Stomach smooth muscle (tissue), 2 donors: ENCODE measurements around the gene AEBP2.
"Not testable (repeated sequence)": the region's sequence is repeated elsewhere in the genome, so short reads cannot be mapped to it uniquely, and the experiment has no call there.

Experiments
- H3K27ac ChIP-seq: one replicate; pipeline ENCODE4 v1.7.0; 2013; ENCODE audit warnings: mild to moderate bottlenecking, low read length, inconsistent platforms
- H3K27me3 ChIP-seq, 2 donors: one replicate each; pipeline ENCODE4 v1.7.0; 2013; ENCODE audit warnings: low read length in 2 of 2; ENCODE audit not compliant: insufficient read depth in 2 of 2, control insufficient read depth in 1 of 2
- H3K36me3 ChIP-seq, 2 donors: one replicate each; pipeline ENCODE4 v1.7.0; 2013; ENCODE audit warnings: low read length in 2 of 2; ENCODE audit not compliant: control insufficient read depth in 2 of 2, insufficient read depth in 2 of 2
- H3K4me1 ChIP-seq: one replicate; pipeline ENCODE4 v1.7.0; 2013; ENCODE audit warnings: low read length; ENCODE audit not compliant: control insufficient read depth, insufficient read depth
- H3K4me3 ChIP-seq, 2 donors: one replicate each; pipeline ENCODE4 v1.7.0; 2013; ENCODE audit warnings: low read length in 2 of 2
- H3K9ac ChIP-seq, 2 donors: one replicate each; pipeline ENCODE4 v1.7.0; 2013; ENCODE audit warnings: low read length in 2 of 2, mild to moderate bottlenecking in 1 of 2
- H3K9me3 ChIP-seq, 2 donors: one replicate each; pipeline ENCODE4 v1.7.0; 2013; ENCODE audit warnings: low read length in 2 of 2; ENCODE audit not compliant: control insufficient read depth in 2 of 2
- donor health status: healthy.
- donor health status: Pancreatic carcinoma.

AEBP2 gene

GRCh38 chr12:19423166-19423930 lies 15.9 kb upstream of the AEBP2 start:
- Histone ChIP-seq H3K9ac (no peak overlapping the region), H3K27me3 (no peaks in the 10 kb centered on the region), H3K4me1 (no peaks in the 10 kb centered on the region)

GRCh38 chr12:19428246-19428645 lies 11.0 kb upstream of the AEBP2 start:
- Histone ChIP-seq H3K36me3 (no peaks in the 10 kb centered on the region), H3K27ac (no peak overlapping the region), H3K9ac (no peak overlapping the region), H3K27me3 (no peaks in the 10 kb centered on the region), H3K9me3 (peaks cover 0 to 6% of the 10 kb centered on the region in 2 donors), H3K4me3 (no peak overlapping the region), H3K4me1 (no peaks in the 10 kb centered on the region)

More at GRCh38 chr12:19423166-19423930, 15.9 kb upstream of the AEBP2 start:
- no peaks in the 10 kb centered on the region for H3K36me3 ChIP-seq
- H3K27ac ChIP-seq = no peak overlapping the region
- peaks cover 0 to 6% of the 10 kb centered on the region in 2 donors for H3K9me3 ChIP-seq
- no peak overlapping the region for H3K4me3 ChIP-seq

DNA sequence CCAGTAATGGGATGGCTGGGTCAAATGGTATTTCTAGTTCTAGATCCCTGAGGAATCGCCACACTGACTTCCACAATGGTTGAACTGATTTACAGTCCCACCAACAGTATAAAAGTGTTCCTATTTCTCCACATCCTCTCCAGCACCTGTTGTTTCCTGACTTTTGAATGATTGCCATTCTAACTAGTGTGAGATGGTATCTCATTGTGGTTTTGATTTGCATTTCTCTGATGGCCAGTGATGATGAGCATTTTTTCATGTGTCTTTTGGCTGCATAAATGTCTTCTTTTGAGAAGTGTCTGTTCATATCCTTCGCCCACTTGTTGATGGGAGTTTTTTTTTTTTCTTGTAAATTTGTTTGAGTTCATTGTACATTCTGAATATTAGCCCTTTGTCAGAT lies 9.8 kb upstream of the AEBP2 start:
- H3K9me3 ChIP-seq, H3K4me3 ChIP-seq, H3K4me1 ChIP-seq, H3K27me3 ChIP-seq, H3K36me3 ChIP-seq, H3K9ac ChIP-seq, H3K27ac ChIP-seq: not testable (repeated sequence)

- no peaks in the 10 kb centered on the region for H3K36me3 ChIP-seq
Observed at GRCh38 chr12:19430988-19431387, 8.3 kb upstream of the AEBP2 start.

GRCh38 chr12:19431407-19432308 lies 7.6 kb upstream of the AEBP2 start:
- Histone ChIP-seq H3K27ac (no peak overlapping the region), H3K9me3 (no peaks in the 10 kb centered on the region), H3K9ac (no peak overlapping the region), H3K27me3 (no peaks in the 10 kb centered on the region), H3K4me3 (no peak overlapping the region), H3K4me1 (no peaks in the 10 kb centered on the region), H3K36me3 (no peaks in the 10 kb centered on the region)

More at GRCh38 chr12:19430988-19431387, 8.3 kb upstream of the AEBP2 start:
- Histone ChIP-seq H3K9ac (no peak overlapping the region), H3K27ac (no peak overlapping the region), H3K4me3 (no peak overlapping the region), H3K4me1 (no peaks in the 10 kb centered on the region), H3K27me3 (no peaks in the 10 kb centered on the region), H3K9me3 (peaks cover 0 to 6% of the 10 kb centered on the region in 2 donors)

DNA sequence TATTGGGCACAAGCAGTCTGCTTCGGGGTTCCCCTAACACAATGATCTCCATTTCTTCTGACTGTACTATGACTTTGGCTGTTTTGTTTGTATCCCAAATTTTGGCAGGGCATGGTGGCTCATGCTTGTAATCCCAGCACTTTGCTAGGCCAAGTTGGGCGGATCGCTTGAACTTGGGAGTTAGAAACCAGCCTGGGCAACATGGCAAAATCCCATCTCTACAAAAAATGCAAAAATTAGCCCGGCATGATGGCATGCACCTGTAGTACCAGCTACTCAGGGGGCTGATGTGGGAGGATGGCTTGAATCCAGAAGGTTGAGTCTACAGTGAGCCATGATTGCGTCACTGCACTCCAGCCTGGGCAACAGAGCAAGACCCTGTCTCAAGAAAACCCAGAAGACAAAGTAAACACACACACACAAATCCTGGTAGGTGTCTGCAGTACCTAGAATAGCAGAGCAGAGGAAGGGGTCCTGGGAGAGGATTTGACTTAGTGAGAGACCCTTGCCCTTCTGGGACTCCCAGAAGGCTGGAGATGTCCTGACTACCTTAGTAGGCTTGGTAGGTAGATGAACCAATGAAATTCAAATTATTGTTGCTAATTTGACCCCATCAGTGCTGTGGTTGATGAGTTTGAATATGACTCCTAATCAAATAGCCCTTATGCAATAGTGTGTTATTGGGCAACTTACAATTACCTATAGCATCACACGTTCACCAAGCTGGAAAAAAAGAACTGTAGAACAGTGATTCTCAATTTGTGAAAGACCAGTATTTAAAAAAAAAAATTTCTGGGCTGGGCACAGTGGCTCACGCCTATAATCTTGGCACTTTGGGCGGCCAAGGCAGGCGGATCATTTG lies 6.8 kb upstream of the AEBP2 start:
- Histone ChIP-seq H3K4me3 (no peak overlapping the region), H3K9me3 (no peaks in the 10 kb centered on the region), H3K27ac (no peak overlapping the region), H3K36me3 (no peaks in the 10 kb centered on the region), H3K9ac (no peak overlapping the region), H3K4me1 (no peaks in the 10 kb centered on the region), H3K27me3 (no peaks in the 10 kb centered on the region)

DNA sequence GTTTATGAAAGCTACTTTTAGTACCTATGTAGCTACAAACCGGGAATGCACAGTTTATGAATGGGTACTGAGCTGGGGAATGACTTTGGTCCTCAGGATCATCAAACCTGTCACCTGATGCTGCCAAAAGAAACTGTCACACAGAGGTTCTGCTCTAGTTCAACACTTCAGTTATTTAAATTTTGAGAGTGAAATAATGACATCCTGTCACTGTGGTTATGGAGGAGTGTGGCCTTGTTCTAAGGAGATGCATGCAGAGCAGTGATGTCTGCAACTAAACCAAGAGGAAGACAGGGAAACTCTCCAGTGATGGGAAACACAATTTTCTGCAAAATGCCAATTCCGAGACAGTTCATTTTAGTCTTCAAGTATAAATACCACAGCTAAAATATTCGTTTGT lies 4.8 kb upstream of the AEBP2 start:
- H3K4me3 ChIP-seq = no peak overlapping the region
- no peaks in the 10 kb centered on the region for H3K36me3 ChIP-seq
- H3K9ac ChIP-seq = no peak overlapping the region

DNA sequence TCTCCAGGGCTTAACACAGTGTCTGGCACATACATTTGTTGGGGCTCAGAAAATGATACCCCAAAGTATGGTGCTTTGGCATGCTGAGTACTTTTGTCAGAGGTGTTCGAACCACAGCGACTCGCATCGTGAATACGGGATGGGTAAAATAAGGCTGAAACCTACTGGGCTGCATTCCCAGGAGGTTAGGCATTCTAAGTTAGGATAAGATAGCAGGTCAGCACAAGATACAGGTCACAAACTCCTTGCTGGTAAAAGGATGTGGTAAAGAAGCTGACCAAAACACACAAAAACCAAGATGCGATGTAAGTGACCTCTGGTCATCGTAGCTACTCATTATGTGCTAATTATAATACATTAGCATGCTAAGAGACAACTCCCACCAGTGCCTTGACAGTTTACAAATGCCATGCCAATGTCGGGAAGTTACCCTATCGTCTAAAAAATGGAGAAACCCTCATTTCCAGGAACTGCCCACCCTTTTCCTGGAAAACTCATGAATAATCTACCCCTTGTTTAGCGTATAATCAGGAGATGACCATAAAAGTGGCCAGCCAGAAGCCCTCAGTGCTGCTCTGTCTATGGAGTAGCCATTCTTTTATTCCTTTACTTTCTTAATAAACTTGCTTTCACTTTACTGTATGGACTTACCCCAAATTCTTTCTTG lies 3.3 kb upstream of the AEBP2 start:
- H3K27ac ChIP-seq = no peak overlapping the region
- H3K4me1 ChIP-seq = no peaks in the 10 kb centered on the region
- no peaks in the 10 kb centered on the region for H3K27me3 ChIP-seq

More for the DNA sequence above, 4.8 kb upstream of the AEBP2 start:
- no peaks in the 10 kb centered on the region for H3K9me3 ChIP-seq
- no peaks in the 10 kb centered on the region for H3K4me1 ChIP-seq
- H3K27me3 ChIP-seq = no peaks in the 10 kb centered on the region
- no peak overlapping the region for H3K27ac ChIP-seq

DNA sequence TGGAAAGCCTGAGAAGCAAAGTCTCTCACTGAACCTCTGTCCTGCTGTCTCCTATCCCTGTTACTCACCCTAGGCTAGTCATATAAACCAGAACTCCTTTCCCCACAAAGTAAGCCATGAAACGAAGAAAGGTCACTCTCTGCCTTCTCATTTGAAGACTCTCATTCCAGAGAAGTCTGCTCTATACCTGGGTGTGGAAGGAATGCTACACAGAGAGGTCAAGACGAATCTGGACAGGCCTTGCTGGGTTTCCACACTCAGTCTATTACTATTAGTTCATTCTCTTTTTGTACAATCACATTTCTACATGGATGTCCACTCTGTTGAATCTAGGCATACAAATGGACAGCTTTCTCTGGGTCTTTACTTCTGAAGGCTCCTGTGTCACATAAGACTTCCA lies 2.4 kb upstream of the AEBP2 start:
- H3K9me3 ChIP-seq = no peaks in the 10 kb centered on the region
- no peak overlapping the region for H3K27ac ChIP-seq
- no peaks in the 10 kb centered on the region for H3K27me3 ChIP-seq
- H3K4me3 ChIP-seq = no peak overlapping the region
- no peaks in the 10 kb centered on the region for H3K36me3 ChIP-seq
- H3K4me1 ChIP-seq = no peaks in the 10 kb centered on the region
- no peak overlapping the region for H3K9ac ChIP-seq

More for the DNA sequence above, 3.3 kb upstream of the AEBP2 start:
- Histone ChIP-seq H3K36me3 (no peaks in the 10 kb centered on the region), H3K9ac (no peak overlapping the region), H3K4me3 (no peak overlapping the region), H3K9me3 (no peaks in the 10 kb centered on the region)

DNA sequence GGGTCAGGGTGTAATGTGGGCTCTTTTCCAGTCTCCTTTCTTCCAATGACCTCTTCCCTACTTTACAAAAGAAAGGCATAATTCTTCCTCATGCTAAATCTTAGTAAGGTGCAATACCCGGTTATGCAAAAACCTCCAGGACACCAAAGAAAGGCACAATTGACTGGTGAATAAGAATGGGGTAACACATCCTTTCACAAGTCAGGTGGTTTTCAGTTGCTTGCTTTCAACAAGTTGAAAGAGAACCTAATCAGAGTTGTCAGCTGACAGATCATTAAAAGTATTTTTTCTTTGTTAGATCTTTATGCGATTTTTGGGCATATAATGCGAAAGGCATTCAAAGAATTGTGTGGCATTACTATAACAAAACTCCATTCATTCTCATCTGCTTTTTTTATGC lies 1.3 kb upstream of the AEBP2 start:
- Histone ChIP-seq H3K4me1 (no peaks in the 10 kb centered on the region), H3K9me3 (no peaks in the 10 kb centered on the region), H3K27me3 (no peaks in the 10 kb centered on the region), H3K36me3 (no peaks in the 10 kb centered on the region), H3K4me3 (no peak overlapping the region), H3K9ac (no peak overlapping the region), H3K27ac (no peak overlapping the region)
